CD4-positive, alpha-beta T cell (primary cell): ENCODE data around the gene MDM2. TPM values are rescaled to one million over a fixed set of nuclear protein-coding genes. Genes with fewer than 3 reads are reported as not detected.
"Not testable (repeated sequence)": the region's sequence is repeated elsewhere in the genome, so short reads cannot be mapped to it uniquely, and the experiment has no call there.

ENCODE experiments used
- ATAC-seq: fragments of 200-7000 bp; cut with Tn5 transposase; one replicate; pipeline ENCODE4 v1.10.0; 2022; ENCODE audit warnings: mild to moderate bottlenecking; ENCODE audit not compliant: poor library complexity
- CTCF ChIA-PET: fragments of 350-600 bp; sonication (Branson Sonifier 250); formaldehyde crosslinking; loops from one replicate; lab custom pipeline; 2021; ENCODE audit warnings: antibody characterized with exemption, inconsistent platforms; lab: Charles Lee
- POLR2A ChIA-PET: fragments of 350-600 bp; sonication (Branson Sonifier 250); formaldehyde crosslinking; loops from one replicate; lab custom pipeline; 2021; ENCODE audit warnings: antibody characterized with exemption, inconsistent platforms; lab: Charles Lee
- DNase-seq, 14 experiments: peaks; one replicate each; pipeline ENCODE4 v3.0.0-alpha.2; 2013 to 2020; ENCODE audit warnings: mixed read lengths in 2 of 14
- H3K27ac ChIP-seq, 2 donors: one replicate each; pipeline versions ENCODE4 v1.5.1 to v1.7.0; 2013; ENCODE audit warnings: low read length in 2 of 2, low read depth in 1 of 2, mild to moderate bottlenecking in 1 of 2
- H3K27me3 ChIP-seq, 2 experiments: 1 replicate in 1 of 2; 2 replicates in 1 of 2; pipeline versions ENCODE4 v1.6.1 to v1.7.0; 2013; ENCODE audit warnings: low read length in 2 of 2, control low read depth in 1 of 2, mild to moderate bottlenecking in 1 of 2, moderate library complexity in 1 of 2; ENCODE audit not compliant: insufficient read depth in 2 of 2, control insufficient read depth in 1 of 2
- H3K36me3 ChIP-seq: one replicate; pipeline ENCODE4 v1.6.1; 2013; ENCODE audit warnings: low read length, control low read depth; ENCODE audit not compliant: insufficient read depth
- H3K4me1 ChIP-seq: one replicate; pipeline ENCODE4 v1.6.1; 2013; ENCODE audit warnings: low read length, control low read depth; ENCODE audit not compliant: insufficient read depth
- H3K4me3 ChIP-seq: one replicate; pipeline ENCODE4 v1.5.1; 2013; ENCODE audit warnings: mild to moderate bottlenecking, low read length, moderate library complexity
- H3K9me3 ChIP-seq, 2 experiments: 1 replicate in 1 of 2; 2 replicates in 1 of 2; pipeline versions ENCODE4 v1.6.1 to v1.7.0; 2013; ENCODE audit warnings: low read length in 2 of 2, mild to moderate bottlenecking in 2 of 2, control low read depth in 1 of 2, moderate library complexity in 1 of 2; ENCODE audit not compliant: control insufficient read depth in 1 of 2, insufficient read depth in 1 of 2
- H3K27ac Mint-ChIP-seq: one replicate; pipeline ENCODE4 v1.8.0; 2020; ENCODE audit warnings: mixed read lengths
- H3K27me3 Mint-ChIP-seq: one replicate; pipeline ENCODE4 v1.8.0; 2021; ENCODE audit warnings: mixed read lengths
- H3K36me3 Mint-ChIP-seq: one replicate; pipeline ENCODE4 v1.8.0; 2021; ENCODE audit warnings: low read depth, mixed read lengths
- H3K4me1 Mint-ChIP-seq: one replicate; pipeline ENCODE4 v1.8.0; 2021; ENCODE audit warnings: low read depth, mixed read lengths
- H3K4me3 Mint-ChIP-seq: one replicate; pipeline ENCODE4 v1.8.0; 2020; ENCODE audit warnings: mild to moderate bottlenecking, mixed read lengths
- H3K9me3 Mint-ChIP-seq: one replicate; pipeline ENCODE4 v1.8.0; 2020; ENCODE audit warnings: mixed read lengths
- CTCF ChIP-seq: fragments of 200-600 bp; IDR thresholded peaks from one replicate; pipeline ENCODE4 v1.8.0; 2022; ENCODE audit warnings: antibody characterized with exemption, mild to moderate bottlenecking
- intact Hi-C, 2 experiments: fragments of 100-400 bp; cut with DNase I in 1 of 2; cut with micrococcal nuclease in 1 of 2; formaldehyde crosslinking; loops; one replicate each; pipeline versions ENCODE4 v1.15.1 to v1.9.0; 2023 to 2025; cut with DNase I, micrococcal nuclease
- total RNA-seq, 174 experiments: library from RNA in 2 of 174; stranded (reverse) in 2 of 174; gene quantifications; one replicate each; pipeline ENCODE4 v1.2.3 and lab custom pipeline; 2021 to 2026

Gene MDM2
- total RNA-seq, 2 experiments from 2014 or later = 90.8 TPM

GRCh38 chr12:68809190-68810026, 1.4 kb downstream of the MDM2 start:
- ATAC-seq = no peak
- peaks cover 17% of the 10 kb centered on the region for H3K4me1 ChIP-seq
- Mint-ChIP-seq H3K27me3 (no peaks in the 10 kb centered on the region), H3K27ac (peak overlapping the region; percentile 100), H3K4me3 (peak overlapping the region; percentile 94), H3K4me1 (peaks cover 47% of the 10 kb centered on the region), H3K9me3 (no peaks in the 10 kb centered on the region), H3K36me3 (peaks cover 60% of the 10 kb centered on the region)
- H3K36me3 ChIP-seq = peaks cover 30% of the 10 kb centered on the region
- no peak for DNase-seq
- POLR2A ChIA-PET = interaction anchor here (0.9 to 3.2 kb wide), 11 partner anchors 12 to 1540 kb away, joined by 3 to 74 read pairs (median 15); partner anchors contain the start of genes CAND1, RAP1B and SLC35E3
- H3K27ac ChIP-seq = peak overlapping the region in 1 of 2 donors; percentile 92
- no peaks in the 10 kb centered on the region for H3K27me3 ChIP-seq
- TF ChIP-seq CTCF = no peak
- intact Hi-C loops = loop anchor here (1.0 to 10.0 kb wide), 12 partner anchors 19 to 925 kb away; partner anchors contain the start of genes CCT2 (in 1 of the 2), CPSF6 (in 1 of the 2), MDM1 (in 1 of the 2) and RAB3IP (in 1 of the 2)
- CTCF ChIA-PET = interaction anchor here (0.8 to 3.0 kb wide), 2 partner anchors 12 to 21 kb away, joined by 5 to 23 read pairs; no protein-coding TSS in a partner anchor
- no peaks in the 10 kb centered on the region for H3K9me3 ChIP-seq
- H3K4me3 ChIP-seq = peak overlapping the region; percentile 95

- Histone ChIP-seq H3K36me3 (peaks cover 36% of the 10 kb centered on the region), H3K4me1 (peaks cover 17% of the 10 kb centered on the region)
- CTCF ChIA-PET, ATAC-seq, H3K9me3 ChIP-seq, H3K27me3 Mint-ChIP-seq, H3K27me3 ChIP-seq, H3K4me3 ChIP-seq, DNase-seq, POLR2A ChIA-PET, H3K27ac ChIP-seq, H3K9me3 Mint-ChIP-seq: not testable (repeated sequence)
- Mint-ChIP-seq H3K27ac (peak overlapping the region; percentile 100), H3K4me3 (peak overlapping the region; percentile 94), H3K36me3 (peaks cover 66% of the 10 kb centered on the region), H3K4me1 (peaks cover 53% of the 10 kb centered on the region)
- intact Hi-C loops = loop anchor here in 1 of 2 experiments (5.0 to 10.0 kb wide), 4 partner anchors 133 to 925 kb away; partner anchors contain the start of genes CCT2, CPSF6 and RAB3IP
Measured at GRCh38 chr12:68810027-68810389, 2.0 kb downstream of the MDM2 start.

- H3K27me3 ChIP-seq, H3K9me3 Mint-ChIP-seq, ATAC-seq, DNase-seq, H3K9me3 ChIP-seq, H3K4me3 ChIP-seq, H3K27ac ChIP-seq, H3K27me3 Mint-ChIP-seq, POLR2A ChIA-PET: not testable (repeated sequence)
- CTCF ChIA-PET = interaction anchor here (0.7 to 2.3 kb wide), 2 partner anchors 19 to 406 kb away, joined by 4 to 11 read pairs; no protein-coding TSS in a partner anchor
- Mint-ChIP-seq H3K4me3 (peak overlapping the region; percentile 34), H3K36me3 (peaks cover 79% of the 10 kb centered on the region), H3K4me1 (peaks cover 61% of the 10 kb centered on the region), H3K27ac (peak overlapping the region; percentile 19)
- intact Hi-C loops = loop anchor here in 1 of 2 experiments (5.0 to 10.0 kb wide), 4 partner anchors 134 to 923 kb away; partner anchors contain the start of genes CCT2, CPSF6 and RAB3IP
- peaks cover 20% of the 10 kb centered on the region for H3K4me1 ChIP-seq
- H3K36me3 ChIP-seq = peaks cover 50% of the 10 kb centered on the region
Measured at GRCh38 chr12:68811573-68811972, 3.6 kb downstream of the MDM2 start.
